Urothelium cell line (cell line): ENCODE data around the gene CCDC88B.

Experiments
- DNase-seq: peaks from one replicate; pipeline ENCODE4 v3.0.0; 2011; ENCODE audit warnings: low spot score, mixed read lengths
- FAIRE-seq: peaks from 2 replicates; lab custom pipeline; 2011; peaks lifted over from hg19 to GRCh38; lab: Jason Lieb, UNC

Gene CCDC88B

DNA sequence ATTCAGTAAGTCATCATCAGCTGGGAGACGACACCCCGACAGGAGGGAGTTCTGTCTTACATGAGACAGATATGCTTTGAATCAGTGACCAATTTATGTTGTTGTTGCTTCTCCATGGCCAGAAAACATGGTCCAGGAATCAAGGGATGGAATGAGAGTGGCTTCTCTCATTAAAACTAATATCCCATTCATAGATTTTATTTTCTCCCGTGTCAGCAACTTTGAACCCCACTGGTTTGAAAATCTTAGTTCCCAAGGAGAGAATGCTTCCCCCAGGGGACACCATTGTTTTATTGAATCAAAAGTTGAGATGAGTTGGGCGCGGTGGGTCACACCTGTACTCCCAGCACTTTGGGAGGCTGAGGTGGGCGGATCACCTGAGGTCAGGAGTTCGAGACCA, 61.8 kb downstream of the CCDC88B start:
- DNase-seq, result no peak
- no peak for FAIRE-seq

DNA sequence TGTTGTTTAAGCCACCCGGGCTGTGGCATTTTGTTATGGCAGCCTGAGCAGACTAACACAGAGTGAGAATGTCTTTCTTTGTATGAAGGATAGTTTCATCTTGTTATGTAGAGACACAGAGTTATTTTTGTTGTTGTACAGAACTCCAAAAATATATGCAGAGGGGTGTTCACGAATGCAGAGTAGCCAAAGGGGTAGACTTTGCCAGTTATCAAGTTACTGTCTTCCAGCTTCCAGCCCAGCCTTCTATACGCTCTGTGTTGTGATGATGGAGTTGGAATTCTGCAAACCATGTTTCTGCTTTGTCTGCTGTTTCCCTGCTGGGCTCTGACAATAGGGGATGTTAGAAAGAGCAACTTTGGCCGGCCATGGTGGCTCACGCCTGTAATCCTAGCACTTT, 63.1 kb downstream of the CCDC88B start:
- no peak for FAIRE-seq

DNA sequence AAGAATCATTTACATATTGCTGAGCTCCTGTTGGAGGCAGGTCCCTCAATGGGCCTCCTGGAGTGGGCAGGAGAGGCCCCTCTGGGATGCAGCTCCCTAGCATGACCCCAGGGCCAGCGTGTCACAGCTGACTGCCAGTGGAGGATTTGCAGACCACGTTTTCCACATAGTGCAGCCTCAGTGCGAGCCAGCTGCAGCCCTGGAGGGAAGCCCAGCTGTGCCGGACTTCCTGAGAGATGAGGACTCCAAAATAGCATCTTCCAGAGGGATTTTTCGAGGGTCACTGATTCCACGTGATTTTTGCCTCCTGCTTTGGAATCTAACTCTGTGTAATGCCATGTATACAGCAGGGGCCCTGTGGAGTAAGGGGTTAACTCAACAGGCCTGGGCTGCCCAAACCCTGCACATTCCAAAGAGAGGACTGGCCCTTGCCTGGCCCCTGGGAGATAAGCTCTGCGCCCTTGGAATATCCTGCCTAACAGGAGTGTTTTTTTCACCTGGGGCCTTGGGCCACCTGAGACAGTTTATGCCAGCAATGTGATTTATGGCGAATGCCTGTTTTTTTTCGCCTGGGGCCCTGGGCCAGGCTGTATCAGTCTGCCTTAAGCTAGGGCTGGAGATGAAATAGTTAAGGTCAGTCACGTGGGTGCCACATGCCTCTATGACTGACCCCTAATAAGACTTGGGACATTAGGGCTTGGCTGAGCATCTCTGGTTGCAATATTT, 66.4 kb downstream of the CCDC88B start:
- DNase-seq (no peak), FAIRE-seq (no peak)

More for the DNA sequence above, 63.1 kb downstream of the CCDC88B start:
- DNase-seq, result no peak
